Type B pancreatic cell (in vitro differentiated cells): ENCODE measurements around the gene CCDC97. TPM values are rescaled to one million over a fixed set of nuclear protein-coding genes. Genes with fewer than 3 reads are reported as not detected.
A peak's percentile ranks its signal among the peaks of the same experiment; 100 is the strongest.

Experiments used
- DNase-seq: peaks from one replicate; pipeline ENCODE4 v3.0.0; 2021; ENCODE audit warnings: mixed read lengths; ENCODE audit not compliant: unreplicated experiment; ENCODE audit errors: extremely low spot score
- H3K27ac Mint-ChIP-seq: 2 replicates; pipeline ENCODE4 v1.8.0; 2021; ENCODE audit warnings: mild to moderate bottlenecking, mixed read lengths
- H3K27me3 Mint-ChIP-seq: 2 replicates; pipeline ENCODE4 v1.8.0; 2021; ENCODE audit warnings: mixed read lengths
- H3K36me3 Mint-ChIP-seq: 2 replicates; pipeline ENCODE4 v1.8.0; 2021; ENCODE audit warnings: mixed read lengths
- H3K4me1 Mint-ChIP-seq: one replicate; pipeline ENCODE4 v1.8.0; 2021; ENCODE audit warnings: mixed read lengths; ENCODE audit not compliant: unreplicated experiment
- H3K4me3 Mint-ChIP-seq: 2 replicates; pipeline ENCODE4 v1.8.0; 2021; ENCODE audit warnings: mild to moderate bottlenecking, mixed read lengths
- H3K9me3 Mint-ChIP-seq: 2 replicates; pipeline ENCODE4 v1.8.0; 2021; ENCODE audit warnings: mixed read lengths
- CTCF ChIP-seq: fragments of 200-600 bp; sonication (generic); conservative IDR thresholded peaks from 2 replicates; pipeline ENCODE4 v1.5.0; 2021; ENCODE audit warnings: antibody characterized with exemption, mild to moderate bottlenecking
- total RNA-seq: library from RNA; stranded (reverse); gene quantifications from 2 replicates; pipeline ENCODE4 v1.2.1, GENCODE V29; 2021; ENCODE audit warnings: low replicate concordance

Gene CCDC97
- total RNA-seq, 1 donor from 2014 or later: 42.6 TPM

- Mint-ChIP-seq H3K9me3 (no peaks in the 10 kb centered on the region), H3K36me3 (peaks cover 15% of the 10 kb centered on the region), H3K4me1 (peaks cover 18% of the 10 kb centered on the region), H3K4me3 (no peak overlapping the region), H3K27ac (no peak overlapping the region), H3K27me3 (no peaks in the 10 kb centered on the region)
- no peak for TF ChIP-seq CTCF
- no peak for DNase-seq
Measured at GRCh38 chr19:41305927-41306793, 3.8 kb upstream of the CCDC97 start.

- peaks cover 8% of the 10 kb centered on the region for H3K36me3 Mint-ChIP-seq
Measured at GRCh38 chr19:41307090-41307875, 2.7 kb upstream of the CCDC97 start.

GRCh38 chr19:41307954-41308449 lies 2.0 kb upstream of the CCDC97 start:
- TF ChIP-seq CTCF: no peak
- Mint-ChIP-seq H3K4me3 (peak overlapping the region; percentile 100), H3K36me3 (peaks cover 8% of the 10 kb centered on the region), H3K27ac (peak overlapping the region; percentile 96), H3K4me1 (peaks cover 28% of the 10 kb centered on the region), H3K27me3 (no peaks in the 10 kb centered on the region), H3K9me3 (no peaks in the 10 kb centered on the region)
- no peak for DNase-seq

More at GRCh38 chr19:41307090-41307875, 2.7 kb upstream of the CCDC97 start:
- TF ChIP-seq CTCF: no peak
- Mint-ChIP-seq H3K9me3 (no peaks in the 10 kb centered on the region), H3K27ac (peak overlapping the region; percentile 39), H3K27me3 (no peaks in the 10 kb centered on the region), H3K4me1 (peaks cover 25% of the 10 kb centered on the region), H3K4me3 (no peak overlapping the region)
- no peak for DNase-seq

- Mint-ChIP-seq H3K36me3 (peaks cover 14% of the 10 kb centered on the region), H3K4me3 (peak overlapping the region; percentile 100), H3K27me3 (no peaks in the 10 kb centered on the region), H3K4me1 (peaks cover 34% of the 10 kb centered on the region), H3K27ac (peak overlapping the region; percentile 96), H3K9me3 (no peaks in the 10 kb centered on the region)
- peak; percentile 93 for DNase-seq
- TF ChIP-seq CTCF: peak; percentile 99
Measured at GRCh38 chr19:41308450-41309179, 1.4 kb upstream of the CCDC97 start.
